ENCODE measurements around the gene GALNT11.

DNA sequence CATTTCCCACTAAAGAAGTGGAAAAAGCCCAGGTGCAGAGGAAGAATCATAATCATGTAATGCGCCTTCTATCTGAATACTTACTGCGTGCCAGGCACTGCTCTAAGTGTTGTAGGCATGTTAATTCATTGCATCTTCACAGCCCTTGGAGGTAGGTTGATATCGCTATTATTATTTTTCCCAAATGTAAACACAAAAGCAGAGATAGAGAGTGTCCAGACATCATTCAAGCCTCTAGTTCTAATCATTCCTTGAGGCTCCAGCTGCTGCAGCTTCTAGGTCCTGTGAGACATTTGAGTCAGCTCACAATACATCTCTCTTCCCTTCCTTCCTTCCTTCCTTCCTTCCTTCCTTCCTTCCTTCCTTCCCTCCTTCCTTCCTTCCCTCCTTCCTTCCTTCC lies 44.3 kb upstream of the GALNT11 start:
- TF ChIP-seq CTCF (IDR thresholded peaks at IDR 0.05) (no peak), EZH2 (IDR thresholded peaks at IDR 0.05) (no peak), EZH2phosphoT487 (IDR thresholded peaks at IDR 0.05) (no peak)
